Stimulated activated CD4-positive, alpha-beta T cell treated with anti-CD3 and anti-CD28 coated beads, Interleukin-12 subunit alpha, Interleukin-12 subunit beta, amount 100 ng/mL, for 4 hours (primary cell): ENCODE measurements around the gene SULT4A1.

Experiments
- DNase-seq: peaks from one replicate; pipeline ENCODE4 v3.0.0-alpha.2; 2020

Gene SULT4A1

GRCh38 chr22:43827003-43827735 lies 35.1 kb downstream of the SULT4A1 start:
- no peak for DNase-seq

GRCh38 chr22:43826142-43827002 lies 35.9 kb downstream of the SULT4A1 start:
- no peak for DNase-seq

GRCh38 chr22:43825651-43826050 lies 36.7 kb downstream of the SULT4A1 start:
- no peak for DNase-seq

- no peak for DNase-seq
These were observed 37.4 kb downstream of the SULT4A1 start for GRCh38 chr22:43824724-43825420.

- DNase-seq, result no peak
These were observed 38.2 kb downstream of the SULT4A1 start for GRCh38 chr22:43823911-43824665.

- DNase-seq, result no peak
These were observed 38.9 kb downstream of the SULT4A1 start for GRCh38 chr22:43823353-43823908.

GRCh38 chr22:43821606-43822425 lies 40.5 kb downstream of the SULT4A1 start:
- no peak for DNase-seq

GRCh38 chr22:43820651-43821305 lies 41.5 kb downstream of the SULT4A1 start:
- DNase-seq, result no peak

GRCh38 chr22:43819931-43820640 lies 42.2 kb downstream of the SULT4A1 start:
- DNase-seq, result no peak

GRCh38 chr22:43819421-43819921 lies 42.8 kb downstream of the SULT4A1 start:
- DNase-seq, result no peak

GRCh38 chr22:43818981-43819380 lies 43.3 kb downstream of the SULT4A1 start:
- DNase-seq, result no peak

GRCh38 chr22:43817402-43817801 lies 44.9 kb downstream of the SULT4A1 start:
- no peak for DNase-seq

- DNase-seq, result no peak
These were observed 48.0 kb downstream of the SULT4A1 start for GRCh38 chr22:43814264-43814663.

- no peak for DNase-seq
These were observed 49.4 kb downstream of the SULT4A1 start for GRCh38 chr22:43812890-43813289.

- peak; percentile 88 for DNase-seq
These were observed 50.0 kb downstream of the SULT4A1 start, which contains the start of gene EFCAB6 for GRCh38 chr22:43812149-43812842. EFCAB6 (minus strand) TSS chr22:43812305; CDS start chr22:43782318, 29,987 bp downstream.

- no peak for DNase-seq
These were observed 50.5 kb downstream of the SULT4A1 start for GRCh38 chr22:43811777-43812148.

- DNase-seq, result no peak
These were observed 59.3 kb downstream of the SULT4A1 start for GRCh38 chr22:43802897-43803495.

GRCh38 chr22:43800970-43801369 lies 61.3 kb downstream of the SULT4A1 start:
- no peak for DNase-seq

- no peak for DNase-seq
These were observed 63.8 kb downstream of the SULT4A1 start for GRCh38 chr22:43798492-43798891.
